Motor neuron (in vitro differentiated cells): ENCODE measurements around the gene YWHAG. TPM values are rescaled to one million over a fixed set of nuclear protein-coding genes. Genes with fewer than 3 reads are reported as not detected.
"Not testable (repeated sequence)": the region's sequence is repeated elsewhere in the genome, so short reads cannot be mapped to it uniquely, and the experiment has no call there.

Experiments used
- ATAC-seq, 8 experiments: fragments of 200-7000 bp; cut with Tn5 transposase; replicated peaks in 6 of 8; 2 replicates each; pipeline ENCODE4 v1.8.0; 2021; ENCODE audit warnings: mild to moderate bottlenecking in 8 of 8, moderate library complexity in 8 of 8
- H3K27ac ChIP-seq, 2 donors: fragments of 250-450 bp; sonication (Bioruptor Pico); 2 replicates each; pipeline ENCODE4 v1.9.0; 2021; ENCODE audit warnings: antibody characterized with exemption in 2 of 2, mild to moderate bottlenecking in 2 of 2, moderate library complexity in 1 of 2
- H3K4me1 ChIP-seq, 2 donors: fragments of 250-450 bp; sonication (Bioruptor Pico); replicated peaks in 1 of 2; 2 replicates each; pipeline ENCODE4 v1.6.1; 2021; ENCODE audit warnings: antibody characterized with exemption in 2 of 2, mild to moderate bottlenecking in 2 of 2, moderate library complexity in 1 of 2
- H3K4me3 ChIP-seq, 5 donors: fragments of 250-450 bp; sonication (Bioruptor Pico); 2 replicates each; pipeline ENCODE4 v1.9.0; 2021; ENCODE audit warnings: antibody characterized with exemption in 5 of 5, mild to moderate bottlenecking in 5 of 5, moderate library complexity in 4 of 5
- WGBS, 10 experiments: fragments of 450-650 bp; shearing (Covaris generic); methylation state at CpG; one replicate each; pipeline ENCODE4 v1.0.0; 2022; 5-methylcytosine and 5-hydroxymethylcytosine counted together
- in situ Hi-C, 9 experiments: fragments of 400-800 bp; cut with MboI; loops; one replicate each; pipeline ENCODE4 v1.15.0; 2021; ENCODE audit warnings: low sequenced_read_pairs in 9 of 9, low pct_unique_long_range_greater_than_20kb in 2 of 9; ENCODE audit not compliant: unreplicated experiment in 9 of 9
- total RNA-seq, 8 experiments: library from RNA; unstranded; fragments of 300-600 nt; gene quantifications; 2 replicates each; pipeline versions ENCODE4 v1.2.3 to v1.2.4, GENCODE V29; 2022

The YWHAG gene
- total RNA-seq, 8 experiments from 2014 or later, result 153 to 275 (median 184) TPM

DNA sequence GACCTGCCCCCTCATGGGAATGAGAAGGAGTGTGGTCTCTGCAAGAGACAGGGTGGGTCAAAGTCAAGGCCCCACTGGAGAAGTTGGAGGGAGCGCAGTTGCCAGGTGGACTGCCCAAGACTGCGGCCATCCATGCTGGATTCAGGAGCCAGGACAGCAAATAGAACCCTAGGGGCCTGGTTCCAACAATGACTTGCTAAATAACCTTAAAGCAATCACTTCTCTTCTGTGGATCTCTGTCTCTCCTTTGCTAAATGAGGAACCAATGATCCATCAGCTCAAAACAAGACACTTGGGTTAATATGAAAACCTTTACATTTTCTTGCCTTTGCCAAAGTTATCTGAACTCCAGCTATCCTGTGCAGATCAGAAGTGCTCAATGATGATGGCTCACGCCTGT is 12.6 kb upstream of the YWHAG start:
- Histone ChIP-seq H3K4me3 (no peak overlapping the region), H3K4me1 (peaks cover under 1 to 1% of the 10 kb centered on the region in 2 donors), H3K27ac (no peak overlapping the region)
- ATAC-seq, result no peak
- 64 to 100% (median 96%) methylated on average over 1 to 2 of the region's 3 CpGs; no CpG with 5 or more reads in 4 of the 10 experiments for WGBS, 10 experiments
- in situ Hi-C loops, result no loop called here

DNA sequence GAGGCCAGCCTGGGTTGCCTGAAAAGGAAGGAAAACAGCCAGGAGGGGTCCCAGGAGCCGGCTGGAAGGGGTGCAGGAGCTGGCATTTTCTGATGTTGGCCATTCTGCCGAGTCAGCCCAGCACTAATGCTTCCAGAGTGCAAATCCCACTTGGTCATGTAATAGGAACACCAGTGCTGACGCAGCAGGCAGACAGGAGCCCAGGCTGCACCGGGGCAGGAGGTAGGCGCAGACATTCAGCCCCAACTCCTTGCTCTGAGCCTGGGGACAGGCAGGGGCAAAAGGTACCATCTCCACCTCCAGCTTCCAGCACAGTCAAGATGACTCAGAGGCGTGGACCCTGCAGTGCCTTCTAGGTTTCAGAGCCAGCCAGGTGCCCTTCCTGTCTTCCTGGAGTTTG is 10.2 kb upstream of the YWHAG start:
- in situ Hi-C loops, result no loop called here
- WGBS, 10 experiments, result 55 to 100% (median 72%) methylated on average over 1 to 2 of the region's 6 CpGs; no CpG with 5 or more reads in 5 of the 10 experiments
- no peak overlapping the region for H3K27ac ChIP-seq
- ATAC-seq, result no peak
- H3K4me3 ChIP-seq, result no peak overlapping the region
- H3K4me1 ChIP-seq, result peaks cover 19 to 25% of the 10 kb centered on the region in 2 donors

DNA sequence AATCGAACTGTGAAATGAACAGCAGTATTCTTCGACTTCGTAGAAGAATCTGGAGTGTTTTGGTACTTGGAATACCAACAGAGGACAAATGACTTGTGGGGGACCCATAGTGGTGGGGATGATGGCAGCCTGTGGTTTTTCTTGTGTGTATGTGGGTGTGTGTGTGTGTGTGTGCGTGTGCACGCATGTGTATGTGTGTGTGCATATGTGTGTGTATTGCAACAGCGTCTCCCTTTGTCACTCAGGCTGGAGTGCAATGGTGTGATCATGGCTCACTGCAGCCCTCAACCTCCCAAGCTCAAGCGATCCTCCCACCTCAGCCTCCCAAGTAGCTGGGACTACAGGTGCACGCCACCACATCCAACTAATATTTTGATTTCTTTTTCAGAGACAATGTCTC is 9.4 kb upstream of the YWHAG start:
- H3K27ac ChIP-seq, result no peak overlapping the region
- peaks cover 19 to 25% of the 10 kb centered on the region in 2 donors for H3K4me1 ChIP-seq
- H3K4me3 ChIP-seq, result no peak overlapping the region
- in situ Hi-C loops, result no loop called here
- WGBS, 10 experiments, result 55 to 100% (median 87%) methylated on average over 1 to 5 of the region's 8 CpGs; no CpG with 5 or more reads in 3 of the 10 experiments
- no peak for ATAC-seq

DNA sequence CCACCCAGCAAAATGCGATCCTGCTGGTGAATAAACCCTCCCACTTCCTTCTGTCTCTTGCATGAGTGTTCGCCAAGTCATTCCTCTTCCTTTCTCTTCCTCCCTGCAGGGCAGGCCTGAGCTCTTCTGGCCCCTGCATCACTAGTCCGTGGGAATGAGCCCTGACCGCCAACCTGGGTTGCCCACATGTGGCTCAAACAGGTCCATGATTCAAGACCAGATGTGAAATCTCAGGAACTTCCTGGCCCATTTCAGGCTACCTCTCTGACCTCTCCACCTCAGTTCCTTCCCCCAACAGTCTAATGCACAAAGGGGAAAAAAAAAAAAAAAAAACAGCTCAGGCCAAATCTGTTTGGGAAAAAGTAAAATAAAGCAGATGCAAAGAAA is 5.4 kb upstream of the YWHAG start:
- Histone ChIP-seq H3K4me3 (no peak overlapping the region), H3K4me1 (peaks cover 25 to 30% of the 10 kb centered on the region in 2 donors), H3K27ac (peak overlapping the region; percentile 76 to 88)
- peak in 2 of 8 experiments; percentile 1 to 4 for ATAC-seq
- 0 to 100% (median 60%) methylated on average over 1 to 3 of the region's 4 CpGs; no CpG with 5 or more reads in 2 of the 10 experiments for WGBS, 10 experiments
- in situ Hi-C loops, result no loop called here

DNA sequence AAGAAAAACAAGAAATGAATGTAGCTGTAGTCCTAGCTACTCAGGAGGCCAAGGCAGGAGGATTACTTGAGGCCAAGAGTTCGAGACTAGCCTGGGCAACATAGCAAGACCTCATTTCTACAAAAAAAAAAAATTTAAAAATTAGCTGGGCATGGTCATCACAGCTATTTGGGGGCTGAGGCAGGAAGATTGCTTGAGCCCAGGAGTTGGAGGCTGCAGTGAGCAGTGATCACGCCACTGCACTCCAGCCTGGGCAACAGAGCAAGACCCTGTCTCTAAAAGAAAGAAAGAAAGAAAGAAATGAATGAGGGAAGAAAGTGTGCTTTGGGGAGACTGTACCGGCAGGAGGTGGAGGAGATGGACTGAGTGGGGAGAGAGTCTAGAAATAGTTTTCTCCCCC is 5.0 kb upstream of the YWHAG start:
- peak overlapping the region in 1 of 2 donors; percentile 76 for H3K27ac ChIP-seq
- ATAC-seq, in situ Hi-C loops, H3K4me3 ChIP-seq: not testable (repeated sequence)
- H3K4me1 ChIP-seq, result peaks cover 25 to 30% of the 10 kb centered on the region in 2 donors
- 38 to 100% (median 76%) methylated on average over 1 to 3 of the region's 3 CpGs; no CpG with 5 or more reads in 2 of the 10 experiments for WGBS, 10 experiments

DNA sequence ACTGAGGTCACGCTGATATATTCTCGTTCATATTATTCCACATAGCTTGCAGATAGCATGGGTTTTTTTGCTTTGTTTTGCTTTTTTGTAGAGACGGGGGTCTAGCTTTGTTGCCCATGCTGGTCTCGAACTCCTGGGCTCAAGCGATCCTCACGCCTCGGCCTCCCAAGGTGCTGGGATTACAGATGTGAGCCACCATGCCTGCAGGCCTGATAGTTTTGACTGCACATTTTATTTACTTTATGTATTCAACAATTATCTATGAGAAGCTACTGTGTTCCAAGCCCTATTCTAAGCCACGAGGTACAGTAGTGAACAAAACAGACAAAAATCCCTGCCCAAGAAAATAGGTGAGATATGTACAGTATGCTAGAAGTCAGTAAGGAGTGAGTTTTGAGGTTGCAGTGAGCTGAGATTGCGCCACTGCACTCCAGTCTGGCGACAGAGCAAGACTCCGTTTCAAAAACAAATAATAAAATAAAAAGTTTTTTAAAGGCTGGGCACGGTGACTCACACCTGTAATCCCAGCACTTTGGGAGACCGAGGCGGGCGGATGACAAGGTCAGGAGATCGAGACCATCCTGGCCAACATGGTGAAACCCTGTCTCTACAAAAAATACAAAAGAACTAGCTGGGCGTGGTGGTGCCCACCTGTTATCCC is 1.3 kb upstream of the YWHAG start:
- WGBS, 10 experiments, result 65 to 100% (median 92%) methylated on average over 1 to 12 of the region's 17 CpGs; no CpG with 5 or more reads in 1 of the 10 experiments
- no peak overlapping the region for H3K4me3 ChIP-seq
- in situ Hi-C loops, result no loop called here
- H3K27ac ChIP-seq, result peak overlapping the region; percentile 96 to 98
- peaks cover 20 to 29% of the 10 kb centered on the region in 2 donors for H3K4me1 ChIP-seq
- ATAC-seq, result no peak

DNA sequence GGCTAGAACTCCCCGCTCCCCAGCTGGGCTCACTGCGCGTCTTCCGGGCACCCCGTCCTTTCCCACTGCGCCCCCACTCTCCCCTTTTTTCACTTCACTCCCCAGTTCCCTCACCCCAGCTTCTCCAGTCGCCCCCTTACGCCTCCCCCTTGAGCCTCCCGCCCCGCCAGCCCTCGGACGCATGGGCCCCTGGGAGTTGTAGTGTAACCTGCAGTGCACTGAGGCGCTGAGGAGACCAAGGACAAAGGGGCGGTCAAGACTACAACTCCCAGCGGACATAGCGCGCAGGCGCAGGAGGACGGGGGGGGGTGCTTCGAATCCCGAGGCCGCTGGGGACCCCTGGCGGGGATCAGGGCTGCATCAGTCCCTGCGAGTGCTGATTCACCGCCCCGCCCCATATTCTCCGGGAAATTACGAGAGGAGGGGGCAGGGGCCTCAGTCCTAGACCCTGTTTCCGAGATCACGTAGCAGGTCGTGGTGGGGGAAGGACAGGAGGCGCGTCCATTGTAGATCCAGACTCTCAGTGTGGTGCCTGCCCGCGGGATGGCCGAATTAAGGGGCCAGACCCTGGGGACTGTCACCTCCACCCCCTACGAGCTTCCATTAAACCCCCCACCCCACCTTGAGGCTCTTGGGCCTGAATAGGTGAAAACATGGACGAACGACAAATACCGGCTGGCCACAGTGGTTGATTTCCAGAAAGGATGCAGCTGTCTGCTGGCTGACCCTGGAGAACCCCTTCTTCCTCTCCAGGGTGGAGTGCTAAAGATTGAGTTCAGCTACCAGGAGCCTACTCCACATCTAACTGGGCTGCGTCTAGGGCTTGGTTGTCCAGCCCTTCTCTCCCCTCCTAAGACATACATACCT is 553 bp upstream of the YWHAG start:
- peaks cover 15 to 25% of the 10 kb centered on the region in 2 donors for H3K4me1 ChIP-seq
- H3K27ac ChIP-seq, result peak overlapping the region; percentile 96 to 98
- in situ Hi-C loops, result no loop called here
- 0 to 20% (median 0%) methylated on average over 4 to 5 of the region's 41 CpGs; no CpG with 5 or more reads in 7 of the 10 experiments for WGBS, 10 experiments
- peak overlapping the region; percentile 52 to 95 (median 88) for H3K4me3 ChIP-seq
- peak; percentile 79 to 94 (median 92) for ATAC-seq

DNA sequence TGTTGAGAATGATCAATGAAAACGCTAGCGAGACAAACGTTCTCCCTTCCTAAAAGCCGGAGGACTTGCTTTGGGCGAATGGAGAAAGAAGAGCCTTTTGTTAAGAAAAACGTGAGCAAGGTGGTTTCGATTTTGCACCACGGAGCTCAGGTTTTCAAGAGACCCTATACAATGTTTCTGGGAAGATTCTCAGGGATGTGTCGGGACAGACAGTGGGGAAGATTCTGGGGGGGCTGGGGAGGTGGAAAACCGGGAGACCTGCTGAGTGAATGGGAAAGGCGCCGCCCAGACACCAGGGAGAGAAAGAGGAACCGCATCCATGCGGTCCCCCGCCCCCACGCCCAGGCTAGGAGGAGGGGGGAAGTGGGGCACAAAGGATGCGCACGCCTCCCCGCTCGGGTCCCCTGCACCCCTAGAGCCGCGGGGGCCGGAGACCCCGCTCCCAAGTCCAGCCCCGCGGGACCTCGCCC is 745 bp downstream of the YWHAG start:
- WGBS, 10 experiments, result 0 to 3% (median 0%) methylated on average over 3 to 8 of the region's 27 CpGs; no CpG with 5 or more reads in 1 of the 10 experiments
- peak overlapping the region; percentile 52 to 95 (median 88) for H3K4me3 ChIP-seq
- peak overlapping the region; percentile 96 to 98 for H3K27ac ChIP-seq
- in situ Hi-C loops, result no loop called here
- peak in 4 of 8 experiments; percentile 1 to 6 (median 2) for ATAC-seq
- peaks cover 12 to 23% of the 10 kb centered on the region in 2 donors for H3K4me1 ChIP-seq

DNA sequence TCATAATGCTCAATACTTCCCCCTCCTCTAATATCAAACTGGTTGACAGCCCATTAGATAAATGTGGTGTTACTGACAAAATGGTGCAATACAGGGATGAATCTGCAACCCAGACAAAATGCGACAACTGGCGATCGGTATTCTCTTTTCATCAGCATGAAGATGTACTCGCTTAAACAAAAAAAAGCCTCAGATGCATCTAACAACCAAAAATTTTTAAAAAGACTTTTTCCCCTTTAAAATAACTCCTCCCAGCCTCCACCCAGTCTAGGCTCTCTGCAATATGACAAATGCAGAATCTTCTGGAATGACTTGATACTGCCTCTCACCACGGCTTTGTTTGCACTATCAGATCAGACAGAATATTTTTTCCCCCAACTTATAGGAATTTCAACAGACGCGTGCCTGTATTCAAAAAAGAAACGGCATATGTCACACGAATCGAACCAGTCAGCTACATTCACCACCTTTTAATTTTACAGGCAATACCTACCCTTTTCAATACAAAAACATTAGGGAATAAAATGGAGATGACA is 1.2 kb downstream of the YWHAG start:
- peaks cover 12 to 23% of the 10 kb centered on the region in 2 donors for H3K4me1 ChIP-seq
- peak overlapping the region; percentile 52 to 95 (median 88) for H3K4me3 ChIP-seq
- ATAC-seq, result no peak
- WGBS, 10 experiments, result 0 to 7% (median 0%) methylated on average over 1 to 10 of the region's 10 CpGs
- in situ Hi-C loops, result no loop called here
- H3K27ac ChIP-seq, result peak overlapping the region; percentile 96 to 98

DNA sequence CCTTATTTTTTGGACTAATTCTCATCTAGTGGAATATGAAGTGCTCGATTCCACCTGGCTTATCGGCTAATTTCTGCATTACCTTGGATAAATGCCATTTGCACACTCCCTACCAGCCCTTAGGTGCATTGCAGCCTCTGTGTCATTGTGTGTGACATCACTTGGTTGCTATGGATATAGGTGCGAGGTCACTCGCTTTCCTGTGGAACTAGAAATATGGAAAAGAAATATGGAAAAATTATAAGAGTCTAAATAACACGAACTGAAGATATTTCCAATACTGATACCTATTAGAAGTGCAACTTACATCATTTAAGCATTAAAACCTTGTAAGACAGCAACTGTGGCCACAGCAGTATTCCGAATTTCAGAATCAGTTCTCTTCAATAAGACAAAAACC is 2.0 kb downstream of the YWHAG start:
- ATAC-seq, result no peak
- WGBS, 10 experiments, result 31 to 58% (median 41%) methylated on average over 2 to 6 of the region's 6 CpGs

DNA sequence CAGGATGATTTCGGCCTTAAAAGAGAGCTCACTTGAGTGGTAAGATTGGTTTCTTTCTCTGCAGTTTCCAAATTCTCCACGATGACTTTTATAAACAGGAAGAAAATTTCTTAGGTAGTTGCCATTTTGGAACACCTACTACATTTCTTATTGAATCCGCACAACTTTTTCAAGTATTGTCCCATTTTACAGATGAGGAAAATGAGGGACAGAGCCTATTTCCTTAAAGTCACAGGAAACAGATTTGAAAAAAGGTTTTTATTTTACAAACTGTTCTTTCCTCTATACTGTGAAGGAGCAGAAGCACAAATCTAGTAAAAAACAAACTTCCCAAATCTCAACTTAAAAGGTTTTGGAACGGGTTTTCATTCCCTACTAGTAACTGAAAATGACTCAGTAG is 2.7 kb downstream of the YWHAG start:
- 75 to 100% (median 94%) methylated on average over 1 to 4 of the region's 4 CpGs for WGBS, 10 experiments
- Histone ChIP-seq H3K4me3 (peak overlapping the region in 4 of 5 donors; percentile 52 to 95 (median 88)), H3K4me1 (peaks cover 12 to 23% of the 10 kb centered on the region in 2 donors), H3K27ac (no peak overlapping the region)
- in situ Hi-C loops, result no loop called here
- no peak for ATAC-seq

More for the DNA sequence above, 2.0 kb downstream of the YWHAG start:
- in situ Hi-C loops, result no loop called here
- H3K4me1 ChIP-seq, result peaks cover 12 to 23% of the 10 kb centered on the region in 2 donors
- peak overlapping the region; percentile 52 to 95 (median 88) for H3K4me3 ChIP-seq
- peak overlapping the region in 1 of 2 donors; percentile 96 for H3K27ac ChIP-seq

DNA sequence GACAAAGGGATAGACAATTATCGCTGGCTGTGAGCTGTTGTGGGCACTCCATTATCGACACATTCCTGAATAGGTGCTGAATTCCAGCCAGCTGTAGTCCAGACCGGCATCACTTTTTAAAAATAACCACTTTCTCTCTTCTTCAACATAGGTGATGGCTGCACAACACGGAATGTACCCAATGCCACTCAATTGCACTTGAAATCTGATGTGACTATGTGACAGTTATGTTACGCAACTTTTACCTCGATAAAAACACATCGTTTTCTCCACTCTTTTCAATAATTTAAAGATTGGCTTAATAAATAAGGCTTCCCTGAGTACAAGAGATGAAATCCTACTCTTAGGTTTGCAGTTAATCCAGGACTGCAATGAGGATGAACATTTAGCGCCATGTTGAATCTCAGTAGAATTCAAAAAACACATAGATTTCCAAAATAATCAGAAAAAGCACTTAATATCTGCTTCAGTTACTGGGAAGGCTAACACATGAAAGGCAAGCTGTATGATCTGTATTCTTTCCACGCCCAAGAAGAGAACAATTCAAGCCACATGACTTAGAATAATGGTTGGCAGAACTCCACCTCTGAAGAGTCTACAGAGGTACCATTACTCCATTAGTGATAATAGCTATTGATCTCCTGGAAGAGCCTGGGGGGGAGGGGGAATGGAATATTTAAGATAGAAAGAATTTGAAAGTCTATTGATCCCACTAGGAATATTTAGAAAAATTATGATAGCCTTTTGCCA is 3.6 kb downstream of the YWHAG start:
- no peak for ATAC-seq
- in situ Hi-C loops, result no loop called here

More for the DNA sequence above, 3.6 kb downstream of the YWHAG start:
- Histone ChIP-seq H3K27ac (no peak overlapping the region), H3K4me3 (peak overlapping the region in 1 of 5 donors; percentile 5), H3K4me1 (peaks cover 12 to 23% of the 10 kb centered on the region in 2 donors)
- 77 to 100% (median 92%) methylated on average over 5 to 9 of the region's 9 CpGs; no CpG with 5 or more reads in 1 of the 10 experiments for WGBS, 10 experiments
